Endothelial cell of umbilical vein (primary cell): ENCODE measurements around the gene UNC5B.

Experiments used
- CTCF ChIP-seq, 2 donors: IDR thresholded peaks; 1 replicate in 1 of 2; 2 replicates in 1 of 2; pipeline ENCODE4 v1.5.1; 2011; ENCODE audit warnings: low read length in 2 of 2, mild to moderate bottlenecking in 2 of 2, moderate library complexity in 2 of 2, control low read depth in 1 of 2, inconsistent platforms in 1 of 2, low read depth in 1 of 2; ENCODE audit not compliant: insufficient read depth in 1 of 2; ENCODE audit errors: extremely low read depth in 1 of 2
- EZH2 ChIP-seq: IDR thresholded peaks from 2 replicates; pipeline ENCODE4 v1.6.1; 2012; ENCODE audit warnings: borderline replicate concordance, low read depth, mild to moderate bottlenecking, moderate library complexity, low read length, inconsistent platforms; ENCODE audit not compliant: severe bottlenecking
- FOS ChIP-seq: IDR thresholded peaks from 2 replicates; pipeline ENCODE4 v1.6.1; 2011; ENCODE audit warnings: mild to moderate bottlenecking, low read length, moderate library complexity, borderline replicate concordance; ENCODE audit not compliant: insufficient read depth
- GATA2 ChIP-seq: IDR thresholded peaks from 2 replicates; pipeline ENCODE4 v1.7.0; 2011; ENCODE audit warnings: low read depth, mild to moderate bottlenecking, moderate library complexity, mixed read lengths, low read length; ENCODE audit not compliant: insufficient read length, insufficient read depth
- JUN ChIP-seq: IDR thresholded peaks from 2 replicates; pipeline ENCODE4 v1.6.1; 2011; ENCODE audit warnings: borderline replicate concordance, low read depth; ENCODE audit not compliant: insufficient read length, insufficient read depth
- POLR2A ChIP-seq: IDR thresholded peaks from 2 replicates; pipeline ENCODE4 v1.6.1; 2012; ENCODE audit warnings: low read depth, mild to moderate bottlenecking, control low read depth, low read length
- POLR2AphosphoS5 ChIP-seq: IDR thresholded peaks from 2 replicates; pipeline ENCODE4 v1.6.1; 2012; ENCODE audit warnings: low read depth, mild to moderate bottlenecking, control low read depth, low read length, moderate library complexity; ENCODE audit not compliant: insufficient read depth

GRCh38 chr10:71312220-71312619, 99.8 kb downstream of the UNC5B start:
- TF ChIP-seq CTCF (IDR thresholded peaks at IDR 0.05; ENCODE audit: extremely low read depth in 1 of 2, insufficient read depth in 1 of 2, low read depth in 1 of 2, low read length in 2 of 2) = no peak
- no peak for TF ChIP-seq GATA2
- TF ChIP-seq POLR2AphosphoS5 = no peak
- no peak for TF ChIP-seq POLR2A
- no peak for TF ChIP-seq EZH2
- TF ChIP-seq JUN = no peak
- no peak for TF ChIP-seq FOS
